GM19455 (cell line): Measurements from ENCODE around the gene PLOD1.
"Not testable (repeated sequence)": the region's sequence is repeated elsewhere in the genome, so short reads cannot be mapped to it uniquely, and the experiment has no call there.

Experiments used
- ATAC-seq: cut with Tn5 transposase; IDR thresholded peaks from one replicate; pipeline ENCODE4 v1.9.1; 2021; ENCODE audit not compliant: unreplicated experiment

The PLOD1 gene

GRCh38 chr1:12003762-12004161 is 69.2 kb downstream of the PLOD1 start:
- ATAC-seq: no peak

- ATAC-seq: no peak
Observed at GRCh38 chr1:12005488-12006166, 71.1 kb downstream of the PLOD1 start.

GRCh38 chr1:12006167-12006921 is 71.8 kb downstream of the PLOD1 start:
- no peak for ATAC-seq

- ATAC-seq: no peak
Observed at GRCh38 chr1:12007204-12007603, 72.7 kb downstream of the PLOD1 start.

GRCh38 chr1:12008355-12008754 is 73.8 kb downstream of the PLOD1 start:
- not testable (repeated sequence) for ATAC-seq

- no peak for ATAC-seq
Observed at GRCh38 chr1:12009318-12009947, 74.9 kb downstream of the PLOD1 start.

- no peak for ATAC-seq
Observed at GRCh38 chr1:12010746-12011570, 76.4 kb downstream of the PLOD1 start.

- no peak for ATAC-seq
Observed at GRCh38 chr1:12011998-12012397, 77.5 kb downstream of the PLOD1 start.

GRCh38 chr1:12012560-12013316 is 78.2 kb downstream of the PLOD1 start:
- ATAC-seq: no peak

- ATAC-seq: no peak
Observed at GRCh38 chr1:12014141-12014991, 79.8 kb downstream of the PLOD1 start.

GRCh38 chr1:12015001-12015491 is 80.5 kb downstream of the PLOD1 start:
- ATAC-seq: no peak

GRCh38 chr1:12015499-12015898 is 81.0 kb downstream of the PLOD1 start:
- no peak for ATAC-seq

GRCh38 chr1:12016182-12016581 is 81.7 kb downstream of the PLOD1 start:
- no peak for ATAC-seq

GRCh38 chr1:12019858-12020509 is 85.5 kb downstream of the PLOD1 start:
- no peak for ATAC-seq

GRCh38 chr1:12021616-12022015 is 87.1 kb downstream of the PLOD1 start:
- ATAC-seq: no peak

GRCh38 chr1:12022036-12022435 is 87.5 kb downstream of the PLOD1 start:
- no peak for ATAC-seq
